ENCODE results near the gene GRHPR.
"Not testable (repeated sequence)": the region's sequence is repeated elsewhere in the genome, so short reads cannot be mapped to it uniquely, and the experiment has no call there.

The GRHPR gene

DNA sequence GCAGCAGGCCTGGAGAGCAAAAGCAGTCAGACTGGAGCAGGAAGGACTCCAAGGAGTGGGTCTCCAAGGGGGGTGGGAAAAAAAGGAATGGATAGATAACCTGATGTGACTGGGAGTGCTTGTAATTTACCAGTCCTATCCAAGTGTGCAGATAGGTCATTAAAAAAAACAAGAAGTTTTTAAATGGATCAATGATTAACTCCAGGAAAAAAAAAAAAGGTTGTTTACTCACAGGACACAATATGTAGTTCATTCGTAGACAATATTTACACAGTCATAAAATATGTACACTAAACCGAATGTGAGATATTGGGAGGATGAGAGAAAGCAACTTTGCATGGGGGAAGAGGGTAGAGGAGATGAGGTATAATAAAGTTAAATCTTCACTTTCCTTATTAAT lies 22.4 kb downstream of the GRHPR start:
- in situ Hi-C loops (cut with HindIII; ENCODE audit: low sequenced_read_pairs) = no loop called here

DNA sequence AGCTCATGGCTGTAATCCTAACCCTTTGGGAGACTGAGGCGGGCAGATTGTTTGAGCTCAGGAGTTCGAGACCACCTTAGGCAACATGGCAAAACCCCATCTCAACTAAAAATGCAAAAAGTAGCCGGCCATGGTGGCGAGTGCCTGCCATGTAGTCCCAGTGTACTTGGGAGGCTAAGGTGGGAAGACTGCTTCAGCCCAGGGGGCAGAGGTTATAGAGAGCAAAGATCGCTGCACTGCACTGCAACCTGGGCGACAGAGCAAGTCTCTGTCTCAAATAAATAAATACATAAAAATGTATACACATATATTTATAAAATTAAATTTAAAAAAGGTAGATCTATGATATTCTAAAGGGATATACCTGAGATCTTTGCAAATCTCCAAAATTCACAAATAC lies 23.3 kb downstream of the GRHPR start:
- in situ Hi-C loops (cut with HindIII; ENCODE audit: low sequenced_read_pairs) = no loop called here

GRCh38 chr9:37446401-37446800 lies 23.9 kb downstream of the GRHPR start:
- in situ Hi-C loops (cut with HindIII; ENCODE audit: low sequenced_read_pairs) = no loop called here

DNA sequence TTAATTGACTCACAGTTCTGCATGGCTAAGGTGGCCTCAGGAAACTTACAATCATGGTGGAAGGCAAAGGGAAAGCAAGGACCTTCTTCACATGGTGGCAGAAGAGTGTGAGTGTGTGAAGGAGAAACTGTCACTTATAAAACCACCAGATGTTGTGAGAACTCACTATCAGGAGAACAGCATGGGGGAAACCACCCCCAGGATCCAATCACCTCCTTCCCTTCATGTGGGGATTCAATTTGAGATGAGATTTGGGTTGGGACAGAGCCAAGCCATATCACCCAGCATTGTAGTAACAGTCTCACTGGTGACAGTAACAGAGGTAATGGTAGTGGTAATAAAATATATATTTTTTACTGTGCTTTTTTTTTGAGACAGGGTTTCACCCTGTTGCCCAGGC lies 24.6 kb downstream of the GRHPR start:
- in situ Hi-C loops (cut with HindIII; ENCODE audit: low sequenced_read_pairs) = no loop called here

GRCh38 chr9:37449862-37450632 lies 27.6 kb downstream of the GRHPR start:
- in situ Hi-C loops (cut with HindIII; ENCODE audit: low sequenced_read_pairs) = no loop called here

DNA sequence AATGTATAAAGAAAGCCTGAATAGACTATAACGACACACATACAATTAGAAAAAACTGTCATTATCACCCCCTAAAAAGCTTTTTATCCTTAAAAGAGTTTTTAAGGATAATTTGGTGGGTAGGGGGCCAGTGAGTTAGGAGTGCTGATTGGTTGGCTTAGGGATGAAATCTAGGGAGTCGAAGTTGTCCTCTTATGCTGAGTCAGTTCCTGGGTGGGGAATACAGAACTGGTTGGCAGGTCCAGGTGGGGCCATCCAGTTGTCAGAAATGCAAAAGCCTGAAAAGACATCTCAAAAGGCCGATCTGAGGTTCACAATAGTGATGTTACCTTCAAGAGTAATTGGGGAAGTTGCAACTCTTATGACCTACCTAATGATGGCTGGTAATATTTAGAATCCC lies 29.1 kb downstream of the GRHPR start:
- in situ Hi-C loops (cut with HindIII; ENCODE audit: low sequenced_read_pairs) = no loop called here

DNA sequence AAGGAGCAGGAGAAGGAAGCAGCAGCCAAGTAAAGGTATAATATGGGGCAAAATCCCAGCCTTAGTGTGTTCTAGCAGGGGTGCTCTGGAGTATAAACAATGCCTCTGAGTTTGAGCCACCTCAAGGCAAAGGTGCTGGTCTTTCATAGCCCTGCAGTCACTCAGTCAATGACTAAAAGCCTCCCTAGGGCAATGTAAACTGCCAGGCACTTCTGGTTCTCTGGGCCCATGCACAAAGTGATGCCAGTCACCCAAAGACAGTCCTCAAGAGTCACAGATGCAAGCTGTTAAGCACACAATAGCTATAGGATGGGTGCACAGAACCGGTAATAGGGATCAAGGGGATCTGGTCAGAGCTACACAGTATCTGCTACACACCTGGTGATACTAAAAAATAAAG lies 30.1 kb downstream of the GRHPR start:
- in situ Hi-C loops (cut with HindIII; ENCODE audit: low sequenced_read_pairs) = no loop called here

GRCh38 chr9:37453827-37454226 lies 31.3 kb downstream of the GRHPR start:
- in situ Hi-C loops (cut with HindIII; ENCODE audit: low sequenced_read_pairs) = no loop called here

DNA sequence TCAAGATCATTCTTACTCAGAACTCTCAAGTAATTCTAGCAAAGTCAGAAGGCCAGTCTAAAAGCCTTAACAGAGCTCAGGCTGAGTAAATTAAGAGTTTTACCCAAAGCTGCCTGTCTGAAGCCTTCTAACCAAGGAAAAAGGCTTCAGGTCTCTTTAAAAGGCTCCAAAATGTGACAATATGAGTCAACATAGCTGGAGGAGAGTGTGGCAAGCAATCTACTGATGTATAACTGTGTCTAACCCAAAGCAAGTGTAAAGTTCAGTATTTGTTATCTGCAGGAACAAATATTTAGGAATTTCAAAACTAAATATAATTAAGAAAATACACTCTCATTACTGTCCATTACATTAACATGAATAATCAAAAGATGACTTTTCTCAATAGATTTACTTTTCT lies 31.7 kb downstream of the GRHPR start:
- in situ Hi-C loops (cut with HindIII; ENCODE audit: low sequenced_read_pairs) = no loop called here

DNA sequence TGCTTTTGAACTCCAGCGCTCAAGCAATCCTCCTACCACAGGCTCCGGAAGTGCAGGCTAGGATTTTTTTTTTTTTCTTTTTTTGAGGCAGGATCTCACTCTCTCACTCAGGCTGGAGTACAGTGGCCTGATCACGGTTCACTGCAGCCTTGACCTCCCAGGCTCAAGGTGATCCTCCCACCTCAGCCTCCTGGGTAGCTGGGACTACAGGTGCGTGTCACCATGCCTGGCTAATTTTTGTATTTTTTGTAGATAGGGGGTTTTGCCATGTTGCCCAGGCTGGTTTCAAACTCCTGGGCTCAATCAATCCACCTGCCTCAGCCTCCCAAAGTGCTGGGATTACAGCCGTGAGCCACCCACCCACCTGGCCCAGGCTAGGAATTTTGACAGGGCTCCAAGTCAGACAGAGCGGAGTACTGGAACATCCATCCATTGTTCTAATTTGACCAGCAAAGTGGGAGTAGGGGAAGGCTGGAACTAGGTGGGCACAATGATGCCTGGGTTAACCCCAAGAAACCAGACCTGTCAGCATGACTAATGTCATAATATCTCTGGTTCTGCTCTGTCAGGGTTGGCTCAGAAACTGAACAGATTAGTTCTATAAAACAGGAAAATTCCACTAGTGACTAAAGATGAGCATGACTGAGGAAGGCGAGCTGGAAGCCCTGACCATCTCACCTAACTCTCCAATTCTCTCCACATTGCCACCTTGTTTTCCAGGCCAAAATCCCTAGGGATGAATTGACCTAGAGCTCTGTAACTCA lies 33.6 kb downstream of the GRHPR start:
- in situ Hi-C loops (cut with HindIII; ENCODE audit: low sequenced_read_pairs) = no loop called here

- in situ Hi-C loops (cut with HindIII; ENCODE audit: low sequenced_read_pairs) = no loop called here
These were observed 34.3 kb downstream of the GRHPR start for GRCh38 chr9:37456817-37457216.

DNA sequence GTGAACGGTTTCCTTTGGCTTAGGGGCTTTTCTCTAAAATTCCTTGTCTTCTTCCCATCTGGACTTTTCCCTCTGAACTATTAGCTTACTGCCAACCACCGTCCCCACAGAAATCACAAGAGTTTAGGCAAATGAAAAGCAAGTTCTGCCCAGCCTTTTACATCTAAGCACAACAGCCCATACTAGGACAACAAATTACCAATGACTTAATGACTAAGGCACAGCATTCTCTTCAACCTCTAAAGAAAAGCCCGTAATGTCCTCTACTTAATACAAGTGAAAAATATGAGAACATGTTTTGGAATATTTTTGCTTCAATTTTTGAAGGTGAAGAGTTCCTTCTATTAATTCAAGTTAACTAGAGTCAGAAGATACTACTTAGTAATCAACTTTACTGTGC lies 41.5 kb downstream of the GRHPR start:
- in situ Hi-C loops (cut with HindIII; ENCODE audit: low sequenced_read_pairs) = no loop called here

GRCh38 chr9:37464426-37465248 lies 42.1 kb downstream of the GRHPR start:
- in situ Hi-C loops (cut with HindIII; ENCODE audit: low sequenced_read_pairs) = no loop called here

- in situ Hi-C loops (cut with HindIII; ENCODE audit: low sequenced_read_pairs) = no loop called here
These were observed 42.9 kb downstream of the GRHPR start, which contains the start of gene ZBTB5 for GRCh38 chr9:37465249-37466036. TSS of gene ZBTB5 (minus strand) at chr9:37465450. CDS start at chr9:37442551, 22,899 bp downstream.

- in situ Hi-C loops (cut with HindIII; ENCODE audit: low sequenced_read_pairs) = no loop called here
These were observed 43.7 kb downstream of the GRHPR start for GRCh38 chr9:37466037-37466709.

GRCh38 chr9:37467530-37467929 lies 45.0 kb downstream of the GRHPR start:
- in situ Hi-C loops (cut with HindIII; ENCODE audit: low sequenced_read_pairs) = not testable (repeated sequence)

DNA sequence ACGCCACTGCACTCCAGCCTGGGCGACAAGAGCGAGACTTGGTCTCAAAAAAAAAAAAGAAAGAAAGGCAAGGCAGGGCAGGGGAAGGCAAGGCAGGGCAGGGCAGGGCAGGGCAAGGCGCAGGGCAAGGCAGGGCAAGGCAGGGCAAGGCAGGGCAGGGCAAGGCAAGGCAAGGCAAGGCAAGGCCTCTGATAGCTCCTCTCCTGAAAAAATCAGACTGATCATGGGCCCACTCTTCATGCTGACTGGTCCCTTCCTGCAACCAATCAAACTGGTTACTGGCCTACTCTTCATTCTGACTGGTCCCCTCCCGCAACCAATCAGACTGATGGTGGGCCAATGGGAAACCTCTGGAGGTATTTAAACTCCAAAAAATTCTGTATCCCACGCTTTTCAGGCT lies 46.1 kb downstream of the GRHPR start:
- in situ Hi-C loops (cut with HindIII; ENCODE audit: low sequenced_read_pairs) = no loop called here

DNA sequence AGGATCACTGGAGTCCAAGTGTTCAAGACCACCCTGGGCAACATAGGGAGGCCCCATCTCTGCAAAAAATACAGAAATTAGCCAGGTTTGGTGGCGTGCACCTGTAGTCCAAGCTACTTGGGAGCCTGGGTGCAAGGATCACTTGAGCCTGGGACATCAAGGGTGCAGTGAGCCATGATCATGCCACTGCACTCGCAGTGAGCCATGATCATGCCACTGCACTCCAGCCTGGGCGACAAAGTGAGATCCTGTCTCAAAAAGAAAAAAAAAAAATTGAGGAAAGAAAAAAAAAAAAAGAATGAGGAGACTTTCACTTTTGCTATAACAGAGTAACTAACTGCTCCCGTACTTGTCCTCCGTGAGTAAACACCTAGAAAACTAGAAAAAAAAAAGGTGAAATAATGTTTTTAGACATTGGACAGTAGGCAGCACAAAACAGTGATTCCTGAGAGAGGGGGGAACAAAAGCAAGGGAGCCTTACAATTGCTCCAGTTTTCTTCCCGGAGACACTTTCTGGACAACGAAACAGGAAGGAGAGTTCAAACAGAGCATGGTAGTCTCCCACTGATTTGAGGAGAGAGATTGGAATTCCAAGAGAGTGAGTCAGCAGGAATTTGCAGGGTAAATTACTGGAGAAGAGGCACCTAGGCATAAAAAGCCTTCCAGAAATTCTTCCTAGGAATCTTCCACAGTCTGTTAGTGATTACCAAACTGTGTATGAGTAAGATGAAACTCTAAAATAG lies 49.6 kb downstream of the GRHPR start:
- in situ Hi-C loops (cut with HindIII; ENCODE audit: low sequenced_read_pairs) = no loop called here

DNA sequence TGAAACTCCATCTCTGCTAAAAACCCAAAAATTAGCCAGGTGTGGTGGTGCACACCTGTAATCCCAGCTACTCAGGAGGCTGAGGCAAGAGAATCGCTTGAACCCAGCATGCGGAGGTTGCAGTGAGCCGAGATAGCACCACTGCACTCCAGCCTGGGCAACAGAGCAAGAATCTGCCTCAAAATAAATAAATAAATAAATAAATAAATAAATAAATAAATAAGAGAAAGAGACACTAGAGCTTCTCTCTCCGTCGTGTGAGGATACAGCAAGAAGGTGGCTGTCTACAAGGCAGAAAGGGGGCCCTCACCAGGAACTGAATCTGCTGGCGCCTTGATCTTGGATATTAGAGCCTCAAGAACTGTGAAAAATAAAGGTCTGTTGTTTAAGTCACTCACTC lies 51.5 kb downstream of the GRHPR start:
- in situ Hi-C loops (cut with HindIII; ENCODE audit: low sequenced_read_pairs) = not testable (repeated sequence)

Data from DLD1 (cell line).